ENCODE measurements around the gene GJC2.

GJC2 gene
- long read RNA-seq: 0 reads

GRCh38 chr1:228149406-228150119 is at the start of gene GJC2:
TSS of gene GJC2 (plus strand) at chr1:228149930. CDS start at chr1:228157759, 7,829 bp downstream.
- DNase-seq (ENCODE audit: low read depth in 1 of 2, low spot score in 1 of 2): no peak
- TF ChIP-seq CTCF (IDR thresholded peaks at IDR 0.05; ENCODE audit: insufficient read depth, low read length) (no peak), REST (IDR thresholded peaks at IDR 0.05; ENCODE audit: insufficient replicate concordance, low read depth) (no peak), SPI1 (IDR thresholded peaks at IDR 0.05; ENCODE audit: borderline replicate concordance, low read depth) (no peak), GABPA (IDR thresholded peaks at IDR 0.05; ENCODE audit: low read depth) (no peak), POLR2AphosphoS5 (IDR thresholded peaks at IDR 0.05; ENCODE audit: low read depth) (no peak)
- H3K4me3 ChIP-seq (replicated peaks; ENCODE audit: insufficient read depth, low read length): no peak within 1 kb of the TSS
- no peaks in the 10 kb centered on the region for H3K27me3 ChIP-seq (ENCODE audit: insufficient read depth, poor library complexity, severe bottlenecking)
- no peak within 1 kb of the TSS for H3K27ac ChIP-seq (replicated peaks)

- no peaks in the 10 kb centered on the region for H3K27me3 ChIP-seq (ENCODE audit: insufficient read depth, poor library complexity, severe bottlenecking)
- DNase-seq (ENCODE audit: low read depth in 1 of 2, low spot score in 1 of 2): no peak
- H3K4me3 ChIP-seq (replicated peaks; ENCODE audit: insufficient read depth, low read length): peak overlapping the region; percentile 90
- H3K27ac ChIP-seq (replicated peaks): no peak overlapping the region; the same call in 1 of the 2 replicates
- TF ChIP-seq POLR2AphosphoS5 (IDR thresholded peaks at IDR 0.05; ENCODE audit: low read depth): peak; percentile 18; the same call in 1 of the 2 replicates
- no peak for TF ChIP-seq SPI1 (IDR thresholded peaks at IDR 0.05; ENCODE audit: borderline replicate concordance, low read depth)
Observed at GRCh38 chr1:228100822-228101613, 48.7 kb upstream of the GJC2 start.

GRCh38 chr1:228101614-228101993 is 48.1 kb upstream of the GJC2 start:
- Histone ChIP-seq H3K4me3 (replicated peaks; ENCODE audit: insufficient read depth, low read length) (peak overlapping the region; percentile 90), H3K27me3 (ENCODE audit: insufficient read depth, poor library complexity, severe bottlenecking) (no peaks in the 10 kb centered on the region), H3K27ac (replicated peaks) (peak overlapping the region; percentile 62)
- no peak for DNase-seq (ENCODE audit: low read depth in 1 of 2, low spot score in 1 of 2)
- TF ChIP-seq SPI1 (IDR thresholded peaks at IDR 0.05; ENCODE audit: borderline replicate concordance, low read depth): no peak
- no peak for TF ChIP-seq CTCF (IDR thresholded peaks at IDR 0.05; ENCODE audit: insufficient read depth, low read length)
- TF ChIP-seq POLR2AphosphoS5 (IDR thresholded peaks at IDR 0.05; ENCODE audit: low read depth): no peak
- no peak for TF ChIP-seq REST (IDR thresholded peaks at IDR 0.05; ENCODE audit: insufficient replicate concordance, low read depth)
- TF ChIP-seq GABPA (IDR thresholded peaks at IDR 0.05; ENCODE audit: low read depth): no peak

All from HL-60 (cell line).